Body of pancreas (tissue), 4 donors: ENCODE data around the gene ZNF791.

Source experiments
- POLR2A ChIP-seq, 3 donors: fragments of 450-650 bp; IDR thresholded peaks; one replicate each; pipeline ENCODE4 v1.6.1; 2016; ENCODE audit warnings: antibody characterized with exemption in 3 of 3, mild to moderate bottlenecking in 2 of 3
- TF ChIP-seq, protein P1 (sequence below), 7 experiments: fragments of 450-650 bp in 4 of 7; fragments of 200-600 bp in 3 of 7; sonication (generic) in 3 of 7; IDR thresholded peaks; one replicate each; pipeline ENCODE4 v1.5.1; 2016 to 2019; ENCODE audit warnings: antibody characterized with exemption in 7 of 7

DNA sequence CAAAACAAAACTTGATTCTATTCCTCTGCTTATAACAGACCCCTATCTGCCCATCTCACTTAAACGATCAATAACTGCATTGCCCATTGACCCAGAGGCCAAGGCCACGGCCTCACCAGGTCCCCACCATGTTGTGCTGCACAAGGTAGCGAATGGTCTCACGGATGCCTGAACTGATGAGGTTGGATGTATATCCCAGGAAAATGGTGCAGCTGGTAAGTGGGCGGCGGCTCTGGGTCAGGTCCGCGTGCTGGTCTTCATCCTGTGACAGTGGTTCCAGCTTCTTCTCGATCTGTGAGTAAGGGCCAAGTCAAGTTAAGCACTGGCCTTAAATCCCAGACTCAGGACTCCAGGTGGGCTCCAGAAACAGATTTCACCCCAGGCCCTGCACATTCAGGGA, 69.3 kb downstream of the ZNF791 start:
- TF ChIP-seq, protein P1, sequence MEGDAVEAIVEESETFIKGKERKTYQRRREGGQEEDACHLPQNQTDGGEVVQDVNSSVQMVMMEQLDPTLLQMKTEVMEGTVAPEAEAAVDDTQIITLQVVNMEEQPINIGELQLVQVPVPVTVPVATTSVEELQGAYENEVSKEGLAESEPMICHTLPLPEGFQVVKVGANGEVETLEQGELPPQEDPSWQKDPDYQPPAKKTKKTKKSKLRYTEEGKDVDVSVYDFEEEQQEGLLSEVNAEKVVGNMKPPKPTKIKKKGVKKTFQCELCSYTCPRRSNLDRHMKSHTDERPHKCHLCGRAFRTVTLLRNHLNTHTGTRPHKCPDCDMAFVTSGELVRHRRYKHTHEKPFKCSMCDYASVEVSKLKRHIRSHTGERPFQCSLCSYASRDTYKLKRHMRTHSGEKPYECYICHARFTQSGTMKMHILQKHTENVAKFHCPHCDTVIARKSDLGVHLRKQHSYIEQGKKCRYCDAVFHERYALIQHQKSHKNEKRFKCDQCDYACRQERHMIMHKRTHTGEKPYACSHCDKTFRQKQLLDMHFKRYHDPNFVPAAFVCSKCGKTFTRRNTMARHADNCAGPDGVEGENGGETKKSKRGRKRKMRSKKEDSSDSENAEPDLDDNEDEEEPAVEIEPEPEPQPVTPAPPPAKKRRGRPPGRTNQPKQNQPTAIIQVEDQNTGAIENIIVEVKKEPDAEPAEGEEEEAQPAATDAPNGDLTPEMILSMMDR (IDR thresholded peaks at IDR 0.05): no peak
- no peak for TF ChIP-seq POLR2A (IDR thresholded peaks at IDR 0.05)
